Activated CD4-positive, alpha-beta T cell treated with anti-CD3 and anti-CD28 coated beads, Interleukin-10, Interleukin-2, amounts not matched to agents 100 ng/mL and 50 ng/mL, durations not matched to agents 16 hours and 8 hours (primary cell): Measurements from ENCODE around the gene ZBTB40.

ENCODE experiments used
- DNase-seq: peaks from one replicate; pipeline ENCODE4 v3.0.0-alpha.2; 2020

Gene ZBTB40

DNA sequence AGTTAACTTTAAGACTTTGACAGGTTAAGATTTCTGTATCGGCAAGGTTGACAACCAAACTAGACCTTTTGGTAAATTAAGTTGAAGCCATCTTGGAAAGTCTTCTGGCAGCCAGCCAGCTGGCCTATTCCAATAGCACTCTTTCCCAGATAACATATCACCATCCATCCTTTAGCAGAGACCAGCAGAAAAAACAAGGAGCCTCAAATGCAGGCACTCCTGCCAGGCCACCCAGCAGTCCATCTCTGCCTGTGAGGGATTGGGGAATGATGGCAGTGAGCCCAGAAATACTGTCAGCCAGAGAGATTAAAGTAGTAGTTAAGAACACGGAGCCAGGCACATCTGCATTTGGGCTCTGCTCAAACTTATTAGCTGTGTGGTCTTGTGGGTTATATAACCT lies 19.4 kb downstream of the ZBTB40 start:
- no peak for DNase-seq

DNA sequence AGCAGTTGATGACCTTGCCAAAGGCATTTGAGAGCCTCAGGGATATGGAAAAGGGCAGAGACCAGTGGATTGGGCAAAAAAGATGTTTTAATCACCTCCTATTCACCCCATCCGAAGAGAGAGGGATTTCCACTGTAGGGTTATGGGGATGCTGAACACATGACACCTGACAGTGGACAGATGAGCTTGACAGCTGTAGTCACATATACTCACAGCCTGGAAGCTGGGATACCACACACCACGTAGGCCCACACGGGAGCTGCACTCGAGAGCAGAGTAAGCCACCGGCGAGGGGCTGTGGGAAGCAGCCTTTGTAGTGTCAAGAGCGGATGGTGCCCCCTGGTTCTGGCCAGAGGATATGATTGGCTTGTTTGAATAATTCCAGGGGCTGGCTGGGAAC lies 20.0 kb downstream of the ZBTB40 start:
- no peak for DNase-seq

DNA sequence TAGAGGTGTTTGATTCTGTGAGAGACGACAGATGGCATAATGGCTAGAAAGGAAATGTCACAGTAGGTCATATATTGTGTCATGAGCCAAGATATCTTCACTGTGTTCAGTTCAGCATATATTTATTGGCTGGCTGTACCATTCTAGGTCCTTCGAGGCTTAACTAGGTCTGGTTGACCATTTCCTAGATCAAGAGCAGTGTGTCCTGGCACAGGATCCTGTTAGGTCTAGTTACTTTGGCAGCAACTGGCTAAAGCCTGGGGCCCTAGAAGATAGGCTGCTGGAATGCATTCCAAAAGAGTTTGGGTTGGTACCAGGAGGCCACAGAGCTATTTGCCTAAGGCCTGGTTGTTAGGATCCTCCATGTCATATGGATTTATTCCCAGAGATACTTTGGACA lies 20.9 kb downstream of the ZBTB40 start:
- no peak for DNase-seq

DNA sequence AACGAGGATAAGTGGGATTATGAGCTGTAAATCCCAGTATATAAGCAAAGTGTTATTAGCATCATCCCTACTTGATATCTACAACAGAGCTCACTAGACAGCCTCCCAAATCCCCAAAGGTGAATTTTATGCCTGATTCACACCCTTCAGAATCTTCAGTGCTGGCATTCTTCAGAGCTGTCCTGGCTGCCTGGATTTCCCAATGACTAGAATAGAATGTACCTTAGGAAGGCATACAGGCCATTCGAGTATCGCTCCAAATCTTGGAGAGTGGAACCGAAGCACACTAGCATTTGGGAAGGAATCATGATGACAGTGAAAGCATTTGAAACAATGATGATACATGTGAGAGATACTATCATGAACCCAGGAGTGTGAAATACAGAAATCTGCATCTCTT lies 22.3 kb downstream of the ZBTB40 start:
- no peak for DNase-seq

DNA sequence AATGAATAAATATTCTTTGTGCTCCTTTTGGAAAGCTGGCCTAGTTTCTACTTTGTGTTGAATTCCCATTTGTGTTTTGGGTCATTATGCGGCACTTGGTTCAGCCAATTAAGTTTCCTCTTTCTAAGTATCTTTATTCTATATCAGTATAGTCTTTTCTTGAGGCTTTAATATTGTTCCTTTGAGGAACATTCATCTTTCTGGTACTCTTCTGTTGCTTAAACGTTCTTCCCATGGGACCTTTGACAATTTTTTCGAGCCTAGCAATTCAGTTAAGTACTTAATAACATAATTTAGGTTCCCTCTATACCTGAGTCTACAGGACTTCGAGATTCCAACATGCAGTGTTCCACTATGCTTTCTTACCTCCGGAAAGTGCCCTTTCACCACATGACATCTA lies 24.9 kb downstream of the ZBTB40 start:
- no peak for DNase-seq

DNA sequence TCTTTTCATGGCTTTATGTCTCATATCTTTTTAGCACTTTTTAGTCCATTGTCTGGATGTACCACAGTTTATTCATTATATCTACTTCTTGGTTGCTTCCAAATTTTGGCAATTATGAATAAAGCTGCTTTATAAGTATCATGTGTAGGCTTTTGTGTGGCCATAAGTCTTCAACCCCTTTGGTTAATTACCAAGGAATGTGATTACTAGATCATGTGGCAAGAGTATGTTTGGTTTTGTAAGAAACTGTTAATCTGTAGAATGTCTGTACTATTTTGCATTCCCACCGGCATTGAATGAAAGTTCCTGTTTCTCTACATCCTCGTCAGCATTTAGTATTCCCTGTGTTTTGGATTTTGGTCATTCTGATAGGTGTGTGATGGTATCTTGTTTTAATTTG lies 31.5 kb downstream of the ZBTB40 start:
- no peak for DNase-seq

DNA sequence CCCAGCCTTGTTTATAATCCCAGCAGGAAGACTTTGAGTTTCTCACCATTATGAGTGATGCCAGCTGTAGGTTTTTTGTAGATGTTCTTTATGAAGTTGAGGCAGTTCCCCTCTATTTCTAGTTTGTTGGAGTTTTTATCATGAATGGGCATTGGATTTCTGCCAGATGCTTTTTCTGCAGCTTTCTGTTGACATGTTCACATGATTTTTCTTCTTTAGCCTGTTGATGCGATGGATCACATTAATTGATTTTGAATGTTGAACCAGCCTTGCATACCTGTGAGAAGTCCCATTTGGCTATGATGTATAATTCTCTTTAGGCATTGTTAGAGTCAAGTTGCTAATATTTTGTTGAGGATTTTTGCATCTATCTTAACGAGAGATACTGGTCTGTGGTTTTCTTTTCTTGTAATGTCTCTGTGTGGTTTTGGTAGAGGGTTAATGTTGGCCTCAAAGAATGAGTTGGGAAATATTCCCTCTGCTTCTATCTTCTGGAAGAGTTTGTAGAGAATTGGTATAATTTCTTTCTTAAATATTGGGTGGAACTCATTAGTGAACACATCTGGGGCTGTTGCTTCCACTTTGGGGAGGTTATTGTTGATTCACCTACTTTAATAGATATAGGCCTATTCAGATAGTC lies 33.2 kb downstream of the ZBTB40 start:
- DNase-seq = no peak

DNA sequence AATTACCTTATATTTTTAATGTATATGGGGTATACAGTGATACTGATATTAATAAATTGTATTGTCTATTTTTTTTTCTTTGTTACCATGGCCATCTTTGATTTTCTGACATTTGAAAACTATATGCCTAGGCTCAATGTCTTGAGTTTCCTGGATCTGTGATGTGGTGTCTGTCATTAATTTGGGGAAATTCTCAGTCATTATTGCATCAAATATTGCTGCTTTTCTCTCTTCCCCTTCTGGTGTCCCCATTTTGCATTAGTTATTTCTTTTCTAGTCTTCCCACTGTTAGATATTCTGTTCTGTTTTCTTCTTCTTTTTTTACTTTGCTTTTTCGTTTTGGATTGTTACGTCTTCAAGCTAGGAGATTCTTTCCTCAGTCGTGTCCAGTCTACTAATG lies 33.8 kb downstream of the ZBTB40 start:
- no peak for DNase-seq

DNA sequence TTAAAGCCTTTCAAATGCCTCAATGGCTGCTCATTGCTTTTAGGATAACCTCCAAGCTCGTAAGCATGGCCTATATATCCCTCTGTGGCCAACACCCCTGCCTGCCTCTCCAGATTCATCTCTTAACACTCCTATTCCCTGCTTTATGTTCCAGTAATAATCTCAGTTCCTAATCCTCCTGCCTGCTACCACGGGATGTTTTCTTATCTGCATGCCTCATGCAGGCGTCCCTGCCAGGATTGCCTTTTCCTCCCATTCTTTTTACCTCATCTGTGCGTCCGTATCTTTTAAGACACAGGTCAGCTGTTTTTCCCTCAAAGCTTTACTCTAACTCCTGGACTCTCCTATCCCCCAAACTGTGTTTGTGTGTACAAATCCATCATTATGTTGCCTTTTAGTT lies 36.1 kb downstream of the ZBTB40 start:
- DNase-seq = no peak

DNA sequence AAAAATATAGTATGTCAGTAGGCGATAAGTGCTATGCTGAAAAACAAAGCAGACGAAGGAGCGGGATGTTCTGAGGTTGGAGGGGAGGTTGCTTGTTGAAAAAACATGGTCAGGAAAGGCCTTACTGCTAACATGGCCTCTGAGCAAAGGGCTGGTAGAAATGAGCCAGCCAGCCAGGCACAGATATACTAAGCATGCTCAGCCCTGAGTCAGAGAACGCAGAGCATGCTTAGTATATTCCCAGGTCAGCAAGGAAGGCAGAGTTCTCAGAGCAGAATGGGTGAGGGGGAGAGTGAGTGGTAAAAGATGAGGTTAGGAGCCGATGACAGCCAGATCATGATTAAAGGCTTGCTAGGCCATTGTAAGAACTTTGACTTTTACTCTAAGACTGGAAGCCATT lies 36.7 kb downstream of the ZBTB40 start:
- no peak for DNase-seq

DNA sequence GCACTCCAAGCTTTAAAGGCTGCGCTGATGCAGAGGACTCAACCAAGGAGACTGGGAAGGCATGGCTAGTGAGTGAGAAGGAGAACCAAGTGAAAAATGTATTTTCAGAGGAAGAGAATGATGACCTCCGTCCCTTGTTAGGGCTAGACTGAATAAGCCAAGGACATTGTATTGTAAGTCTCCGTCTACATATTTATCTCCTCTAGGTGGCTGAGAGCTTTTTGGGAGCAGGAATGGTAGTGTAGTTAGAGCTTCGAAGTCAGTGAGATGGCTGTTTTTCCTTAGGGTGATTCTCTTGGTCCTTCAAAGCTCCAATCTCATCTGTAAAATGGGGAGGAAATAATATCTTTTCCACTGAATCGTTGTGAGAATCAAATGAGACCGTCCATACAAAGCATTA lies 37.6 kb downstream of the ZBTB40 start:
- no peak for DNase-seq

DNA sequence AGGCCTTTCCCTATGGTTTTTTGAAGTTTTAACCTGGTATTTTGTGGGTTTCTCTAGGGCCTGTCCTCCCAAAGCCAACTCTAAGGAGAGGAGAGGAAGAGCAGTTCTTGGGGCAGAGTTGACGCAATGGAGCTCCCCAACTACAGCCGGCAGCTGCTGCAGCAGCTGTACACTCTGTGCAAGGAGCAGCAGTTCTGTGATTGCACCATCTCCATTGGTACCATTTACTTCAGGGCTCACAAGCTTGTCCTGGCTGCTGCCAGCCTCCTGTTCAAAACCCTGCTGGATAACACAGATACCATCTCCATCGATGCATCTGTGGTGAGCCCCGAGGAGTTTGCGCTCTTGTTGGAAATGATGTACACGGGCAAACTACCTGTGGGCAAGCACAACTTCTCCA lies 38.2 kb downstream of the ZBTB40 start:
- no peak for DNase-seq

DNA sequence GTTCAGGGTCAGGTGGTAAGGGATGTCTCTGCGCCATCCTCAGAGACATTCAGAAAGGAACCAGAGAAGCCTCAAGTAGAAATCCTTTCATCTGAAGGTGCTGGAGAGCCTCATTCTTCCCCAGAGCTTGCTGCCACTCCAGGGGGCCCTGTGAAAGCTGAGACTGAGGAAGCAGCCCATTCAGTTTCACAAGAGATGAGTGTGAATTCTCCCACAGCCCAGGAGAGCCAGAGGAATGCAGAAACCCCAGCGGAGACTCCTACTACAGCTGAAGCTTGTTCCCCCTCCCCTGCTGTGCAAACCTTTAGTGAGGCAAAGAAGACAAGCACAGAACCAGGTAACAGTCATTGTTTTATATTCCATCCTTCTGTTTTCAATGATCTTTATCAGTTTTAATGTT lies 38.7 kb downstream of the ZBTB40 start:
- no peak for DNase-seq

DNA sequence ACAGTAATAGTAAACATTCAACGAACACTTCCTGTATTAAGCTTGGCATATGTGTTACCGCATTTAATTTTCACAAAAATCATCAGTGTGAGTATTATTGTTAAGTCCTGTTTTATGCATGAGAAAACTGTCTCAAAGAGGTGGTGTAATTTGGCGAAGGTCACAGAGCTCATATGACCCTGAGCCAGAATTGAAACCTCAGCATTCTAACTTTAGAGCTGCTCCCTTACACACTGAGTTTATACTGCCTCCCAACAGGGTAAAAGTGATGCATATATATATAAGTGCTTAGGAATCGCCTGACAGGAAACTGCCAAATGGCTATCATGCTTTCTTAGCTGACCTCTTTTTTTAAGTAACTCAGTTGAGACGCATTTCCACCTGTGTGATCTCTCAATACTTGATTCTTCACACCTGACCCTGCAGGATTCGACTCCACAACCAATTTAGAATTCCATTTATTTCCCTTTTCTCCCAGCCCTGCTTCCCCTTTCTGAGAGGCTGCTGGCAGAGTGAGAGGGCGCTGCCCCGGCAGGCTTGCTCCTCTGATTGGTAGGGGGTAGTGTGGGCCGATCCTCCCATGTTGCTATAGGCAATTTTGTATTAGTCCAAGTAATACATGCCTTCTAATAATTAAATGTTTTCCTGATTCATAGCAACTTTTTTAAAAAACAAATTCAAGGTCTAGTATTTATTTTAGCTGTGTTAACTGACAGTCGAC lies 40.5 kb downstream of the ZBTB40 start:
- DNase-seq = no peak

DNA sequence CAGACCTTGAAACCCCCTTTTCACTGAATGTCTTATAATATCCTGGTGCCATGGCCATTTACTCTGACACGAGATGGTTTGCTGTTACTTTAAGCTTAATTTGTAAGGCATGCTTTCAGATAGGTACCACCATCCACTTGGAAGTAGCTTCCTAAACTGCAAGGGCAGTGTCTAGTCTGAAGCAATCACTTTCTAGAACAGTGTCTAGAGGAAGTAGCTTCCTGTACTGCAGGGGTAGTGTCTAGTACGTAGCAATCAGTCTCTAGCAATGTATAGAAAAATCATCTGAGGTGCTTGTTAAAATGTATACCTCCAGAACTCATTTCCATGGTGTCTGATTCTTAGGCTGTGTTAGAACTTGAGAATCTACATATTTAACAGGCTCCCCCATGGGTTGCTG lies 42.5 kb downstream of the ZBTB40 start:
- DNase-seq = no peak

DNA sequence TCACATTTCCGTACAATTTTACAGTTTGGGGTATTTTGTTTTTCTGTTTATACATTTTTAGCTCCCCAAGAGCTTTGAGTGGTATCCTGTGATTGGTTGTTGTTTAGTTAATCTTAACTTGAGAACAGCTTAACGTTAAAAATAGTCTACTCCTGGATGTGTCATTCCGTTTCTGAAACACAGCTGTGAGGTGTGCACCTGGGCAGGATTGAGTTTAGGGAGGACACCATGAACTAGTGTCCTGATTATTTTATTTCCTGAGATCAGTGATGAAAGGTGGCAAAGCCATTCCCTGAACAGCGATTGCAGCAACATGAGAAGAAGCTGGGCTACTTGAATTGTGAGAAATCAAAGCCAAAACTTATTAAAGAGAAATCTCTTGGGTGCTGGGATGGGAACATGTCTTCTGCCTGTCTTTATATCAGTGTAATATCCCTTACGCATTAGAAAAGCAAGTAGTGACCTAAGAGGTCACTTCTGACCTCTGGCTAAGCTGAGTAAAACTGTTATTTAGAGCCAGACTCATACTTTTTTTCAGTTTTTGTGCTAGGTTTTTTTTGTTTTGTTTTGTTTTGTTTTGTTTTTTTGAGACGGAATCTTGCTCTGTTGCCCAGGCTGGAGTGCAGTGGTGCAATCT lies 43.4 kb downstream of the ZBTB40 start:
- no peak for DNase-seq

DNA sequence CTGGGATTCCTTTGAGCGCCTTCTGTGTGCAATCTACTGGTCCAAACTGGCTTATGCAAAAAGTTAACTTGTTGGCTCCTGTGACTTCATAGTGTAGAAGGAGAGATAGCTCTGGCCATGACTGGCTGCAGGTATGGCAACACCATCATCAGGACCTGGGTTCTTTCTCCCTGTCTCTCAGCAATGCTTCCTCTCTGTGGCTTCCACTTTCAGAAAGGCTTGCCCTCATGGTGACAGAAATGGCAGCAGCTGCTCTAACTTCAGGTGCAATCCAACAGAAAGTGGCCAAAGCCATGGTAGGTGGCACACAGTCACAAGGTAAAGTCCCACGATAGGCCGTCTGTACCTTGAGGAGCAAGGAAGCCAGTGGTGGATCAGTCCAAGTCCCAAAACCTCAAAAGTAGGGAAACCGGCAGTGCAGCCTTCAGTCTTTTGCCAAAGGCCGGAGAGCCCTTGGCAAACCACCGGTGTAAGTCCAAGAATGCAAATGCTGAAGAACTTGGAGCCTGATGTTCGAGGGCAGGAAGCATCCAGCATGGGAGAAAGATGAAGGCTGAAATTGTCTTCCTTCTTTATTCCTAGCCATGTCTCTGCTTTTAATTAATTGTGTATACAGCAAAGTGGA lies 45.0 kb downstream of the ZBTB40 start:
- no peak for DNase-seq

DNA sequence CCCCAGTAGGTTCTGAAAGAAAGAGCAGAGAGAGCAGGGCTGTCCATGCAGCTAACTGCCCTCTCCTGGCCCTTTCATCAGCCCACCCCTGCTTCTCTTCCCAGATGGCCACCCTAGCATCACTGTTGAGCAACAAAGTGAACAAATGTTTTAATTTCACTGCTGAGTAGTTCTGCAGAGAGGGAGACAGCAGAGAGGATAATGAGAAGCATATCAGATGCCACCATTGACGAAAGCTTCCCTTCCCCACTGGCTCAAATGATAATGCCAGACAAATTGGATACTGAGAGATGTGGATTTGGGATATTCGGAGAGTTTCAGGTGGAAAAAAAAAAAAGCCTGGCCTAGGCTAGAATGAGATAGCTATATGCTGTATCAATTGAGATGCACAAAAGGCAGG lies 46.8 kb downstream of the ZBTB40 start:
- DNase-seq = no peak

DNA sequence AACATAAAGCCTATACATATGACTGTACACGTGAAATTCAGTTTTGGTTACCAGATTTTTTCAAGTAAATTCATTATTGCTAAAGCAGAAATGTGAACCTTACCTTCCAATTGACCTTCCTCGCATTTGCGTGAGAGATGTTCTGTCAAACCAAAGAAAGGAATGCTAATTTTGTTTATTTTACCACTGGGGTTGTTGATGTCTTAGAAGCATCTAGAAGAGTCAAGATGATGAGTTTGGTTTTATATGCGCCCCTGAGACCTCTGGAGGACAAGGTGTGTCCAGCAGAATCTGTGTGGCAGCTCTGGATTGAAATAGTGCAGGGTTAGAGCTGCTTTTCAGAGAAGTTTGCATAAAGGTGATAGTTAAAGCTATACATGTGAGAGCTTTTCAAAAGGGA lies 48.4 kb downstream of the ZBTB40 start:
- no peak for DNase-seq

DNA sequence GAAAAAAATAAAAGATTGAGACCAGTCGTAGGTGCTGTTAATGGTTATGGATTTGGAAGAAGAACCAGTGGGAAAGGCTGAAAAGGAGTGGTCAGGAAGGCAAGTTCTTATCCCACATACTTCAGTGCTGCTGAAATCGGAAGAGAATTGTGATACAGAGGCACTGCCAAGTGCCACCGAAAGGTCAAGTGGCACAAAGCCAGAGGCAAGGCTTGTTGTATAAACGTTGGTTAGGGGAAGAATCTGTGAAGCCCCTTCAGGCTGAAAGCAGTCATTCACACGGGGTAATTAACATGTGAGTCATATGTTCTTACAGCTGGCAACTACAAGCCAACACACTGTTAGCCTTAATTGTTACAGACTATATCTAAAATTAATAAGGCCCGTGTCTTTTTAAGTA lies 48.8 kb downstream of the ZBTB40 start:
- DNase-seq = no peak

DNA sequence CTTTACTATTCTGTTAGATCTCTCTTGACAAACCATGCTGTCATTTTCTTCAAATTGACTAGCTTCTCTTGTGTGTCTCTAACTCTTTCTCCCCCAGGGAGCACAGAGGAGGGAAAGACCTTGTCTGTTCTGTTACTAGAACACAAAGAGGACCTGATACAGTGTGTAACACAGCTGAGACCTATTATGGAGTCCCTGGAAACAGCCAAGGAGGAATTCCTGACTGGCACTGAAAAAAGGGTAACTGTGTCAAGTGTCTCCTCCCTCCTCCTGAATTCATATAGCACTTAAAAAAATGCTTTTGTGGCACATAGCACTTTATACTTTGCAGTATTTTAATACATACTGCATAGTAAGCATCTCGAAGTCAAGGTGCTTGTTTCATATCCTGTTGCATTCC lies 50.6 kb downstream of the ZBTB40 start:
- no peak for DNase-seq

DNA sequence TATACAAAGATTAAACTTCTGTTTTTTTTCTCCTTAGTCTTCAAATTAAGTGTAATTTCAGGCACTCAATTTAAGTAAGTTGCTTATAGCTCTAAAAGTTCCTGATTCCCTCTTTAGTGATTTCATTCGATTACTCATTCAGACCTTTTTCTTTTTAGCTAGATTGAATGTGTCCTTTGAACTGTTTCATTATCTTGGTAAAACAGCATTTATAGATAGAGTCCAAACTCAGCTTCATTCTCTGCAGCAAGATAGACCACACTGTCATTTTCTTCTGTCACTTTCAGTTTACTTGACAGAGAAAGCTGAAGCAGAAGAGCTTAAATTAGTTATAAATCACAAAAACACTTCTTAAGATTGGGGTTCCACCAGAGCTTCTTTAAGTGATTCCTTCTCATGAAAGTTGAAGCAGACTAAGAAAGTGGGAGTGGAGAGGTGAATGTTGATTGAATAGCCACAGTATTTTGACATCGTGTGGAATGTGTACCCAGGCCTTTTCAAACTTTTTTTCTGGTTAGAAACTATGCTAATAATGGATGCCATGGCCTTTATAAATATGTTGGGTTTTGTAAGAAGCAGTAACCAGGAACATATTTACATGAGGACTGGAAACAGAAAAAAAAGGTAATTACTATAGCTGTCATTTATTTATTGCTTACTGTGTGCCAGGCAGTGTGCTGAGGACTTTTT lies 52.2 kb downstream of the ZBTB40 start:
- DNase-seq = no peak

DNA sequence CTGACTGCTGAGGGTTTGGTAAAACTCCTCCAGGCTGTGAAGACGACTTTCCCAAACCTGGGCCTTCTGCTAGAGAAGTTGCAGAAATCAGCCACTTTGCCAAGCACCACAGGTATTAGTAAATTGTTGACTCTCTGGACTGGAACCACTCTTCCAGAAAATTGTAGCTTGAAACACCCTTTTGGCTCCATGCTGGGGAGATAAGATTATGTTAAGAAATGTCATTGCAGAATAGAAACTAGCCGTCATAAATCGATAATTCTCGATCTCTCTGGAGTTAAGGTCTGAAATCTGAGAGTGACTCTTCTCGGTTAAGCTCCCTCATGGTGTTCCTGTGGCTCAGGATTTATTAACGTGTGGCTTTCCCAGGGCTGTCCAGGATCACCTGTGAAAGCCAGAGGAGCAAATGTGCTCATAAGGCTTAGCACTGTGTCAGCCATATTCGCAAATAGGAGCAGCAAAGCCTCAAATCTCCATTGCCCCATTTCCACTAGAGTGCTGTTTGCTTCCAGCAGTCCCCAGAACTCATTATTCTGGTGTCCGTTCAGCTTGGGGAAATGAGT lies 54.6 kb downstream of the ZBTB40 start:
- DNase-seq = no peak
